Keratinocyte (primary cell): ENCODE results near the gene KLK15. TPM values are rescaled to one million over a fixed set of nuclear protein-coding genes. Genes with fewer than 3 reads are reported as not detected.

Source experiments
- DNase-seq: peaks from one replicate; pipeline ENCODE4 v3.0.0-alpha.2; 2011; ENCODE audit warnings: low read depth, missing footprints, low spot score
- FAIRE-seq: peaks from 2 replicates; lab custom pipeline; 2011; peaks lifted over from hg19 to GRCh38; lab: Jason Lieb, UNC
- H2AFZ ChIP-seq: 2 replicates; pipeline ENCODE4 v1.6.0; 2012; ENCODE audit warnings: low read length, control low read depth, inconsistent platforms; ENCODE audit not compliant: control insufficient read depth
- H3K27ac ChIP-seq: 2 replicates; pipeline ENCODE4 v1.5.1; 2011; ENCODE audit warnings: low read length; ENCODE audit not compliant: control insufficient read depth, insufficient read depth
- H3K27me3 ChIP-seq: 3 replicates; pipeline ENCODE4 v1.6.0; 2011; ENCODE audit warnings: low read length; ENCODE audit not compliant: control insufficient read depth, insufficient read depth; ENCODE audit errors: extremely low read depth
- H3K36me3 ChIP-seq, 2 experiments: 2 replicates in 1 of 2; 3 replicates in 1 of 2; pipeline ENCODE4 v1.5.1; 2011; ENCODE audit warnings: low read length in 2 of 2, mild to moderate bottlenecking in 1 of 2; ENCODE audit not compliant: control insufficient read depth in 2 of 2, insufficient read depth in 2 of 2; ENCODE audit errors: extremely low read depth in 1 of 2
- H3K4me1 ChIP-seq: 3 replicates; pipeline ENCODE4 v1.5.1; 2011; ENCODE audit warnings: low read length; ENCODE audit not compliant: control insufficient read depth, insufficient read depth; ENCODE audit errors: extremely low read depth
- H3K4me2 ChIP-seq: 3 replicates; pipeline ENCODE4 v1.6.0; 2011; ENCODE audit warnings: low read depth, low read length; ENCODE audit not compliant: control insufficient read depth, insufficient read depth; ENCODE audit errors: extremely low read depth
- H3K4me3 ChIP-seq, 3 experiments: fragments of 200-600 bp in 1 of 3; sonication (generic) in 1 of 3; 2 replicates in 2 of 3; 3 replicates in 1 of 3; pipeline ENCODE4 v1.5.1; 2011 to 2016; ENCODE audit warnings: low read length in 3 of 3, mild to moderate bottlenecking in 3 of 3, control low read depth in 2 of 3, inconsistent platforms in 1 of 3, low read depth in 1 of 3, mixed read lengths in 1 of 3, mixed run types in 1 of 3, moderate library complexity in 1 of 3; ENCODE audit not compliant: control insufficient read depth in 2 of 3, insufficient read depth in 2 of 3; ENCODE audit errors: extremely low read depth in 1 of 3
- H3K79me2 ChIP-seq: 2 replicates; pipeline ENCODE4 v1.6.0; 2012; ENCODE audit warnings: low read length; ENCODE audit not compliant: control insufficient read depth, insufficient read depth
- H3K9ac ChIP-seq: 3 replicates; pipeline ENCODE4 v1.6.0; 2011; ENCODE audit warnings: low read length; ENCODE audit not compliant: control insufficient read depth, insufficient read depth; ENCODE audit errors: extremely low read depth
- H3K9me1 ChIP-seq: 3 replicates; pipeline ENCODE4 v1.6.0; 2011; ENCODE audit warnings: low read length; ENCODE audit not compliant: control insufficient read depth, insufficient read depth; ENCODE audit errors: extremely low read depth
- H3K9me3 ChIP-seq: 2 replicates; pipeline ENCODE4 v1.5.1; 2012; ENCODE audit warnings: low read depth, low read length; ENCODE audit not compliant: control insufficient read depth
- H4K20me1 ChIP-seq: 3 replicates; pipeline ENCODE4 v1.6.0; 2011; ENCODE audit warnings: low read length; ENCODE audit not compliant: control insufficient read depth, insufficient read depth; ENCODE audit errors: extremely low read depth
- EZH2 ChIP-seq: IDR thresholded peaks from one replicate; pipeline ENCODE4 v1.6.1; 2012; ENCODE audit warnings: inconsistent platforms, mild to moderate bottlenecking, low read length, moderate library complexity
- dilution Hi-C: fragments of 300-500 bp; cut with MboI; formaldehyde crosslinking; loops from one replicate; pipeline ENCODE4 v1.7.0; 2020; ENCODE audit warnings: low sequenced_read_pairs; ENCODE audit not compliant: extremely low pct_ligation_motif_present
- polyA plus RNA-seq, 5 experiments: library from polyadenylated mRNA; depleted of rRNA in 3 of 5; stranded (reverse) in 3 of 5; stranded (forward) in 1 of 5; unstranded in 1 of 5; fragments of >200 nt; gene quantifications; 1 replicate in 1 of 5; 2 replicates in 3 of 5; 3 replicates in 1 of 5; pipeline versions ENCODE4 v1.2.1 to v1.2.3, GENCODE V29; 2011 to 2012; ENCODE audit warnings: missing spikeins in 2 of 5, low read depth in 1 of 5, low replicate concordance in 1 of 5
- TF ChIP-seq, protein P1 (sequence below), 3 experiments: IDR thresholded peaks in 1 of 3; conservative IDR thresholded peaks in 1 of 3; optimal IDR thresholded peaks in 1 of 3; 2 replicates in 2 of 3; 3 replicates in 1 of 3; pipeline versions ENCODE3 to v1.5.1; 2011; ENCODE audit warnings: low read length in 3 of 3, mild to moderate bottlenecking in 3 of 3, moderate library complexity in 2 of 3, control low read depth in 1 of 3, inconsistent platforms in 1 of 3; ENCODE audit not compliant: insufficient read depth in 2 of 3; ENCODE audit errors: extremely low read depth in 1 of 3

Gene KLK15
- polyA plus RNA-seq, 1 donor (not counting 4 experiments of a cell fraction or from before 2014, with no cell fraction given) = not detected

DNA sequence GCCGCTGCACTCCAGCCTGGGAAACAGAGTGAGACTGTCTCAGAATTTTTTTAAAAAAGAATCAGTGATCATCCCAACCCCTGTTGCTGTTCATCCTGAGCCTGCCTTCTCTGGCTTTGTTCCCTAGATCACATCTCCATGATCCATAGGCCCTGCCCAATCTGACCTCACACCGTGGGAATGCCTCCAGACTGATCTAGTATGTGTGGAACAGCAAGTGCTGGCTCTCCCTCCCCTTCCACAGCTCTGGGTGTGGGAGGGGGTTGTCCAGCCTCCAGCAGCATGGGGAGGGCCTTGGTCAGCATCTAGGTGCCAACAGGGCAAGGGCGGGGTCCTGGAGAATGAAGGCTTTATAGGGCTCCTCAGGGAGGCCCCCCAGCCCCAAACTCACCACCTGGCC lies 39.7 kb upstream of the KLK15 start, which contains the start of gene KLK2:
Gene KLK2 (plus strand): TSS at position 384 of the 400 bp plus-strand sequence. CDS start 35 bp downstream, outside the sequence.
- FAIRE-seq (no peak), DNase-seq (no peak)
- Histone ChIP-seq H2AFZ (no peak within 1 kb of the TSS), H3K9me1 (no peaks in the 10 kb centered on the region), H3K4me2 (no peak within 1 kb of the TSS), H3K27me3 (peaks cover 31% of the 10 kb centered on the region), H3K9ac (no peak within 1 kb of the TSS), H3K4me3 (no peak within 1 kb of the TSS), H3K27ac (no peak within 1 kb of the TSS), H3K4me1 (no peaks in the 10 kb centered on the region), H4K20me1 (no peaks in the 10 kb centered on the region), H3K36me3 (no peaks in the 10 kb centered on the region), H3K9me3 (no peaks in the 10 kb centered on the region), H3K79me2 (no peaks in the 10 kb centered on the region)
- dilution Hi-C loops = no loop called here
- TF ChIP-seq, protein P1, sequence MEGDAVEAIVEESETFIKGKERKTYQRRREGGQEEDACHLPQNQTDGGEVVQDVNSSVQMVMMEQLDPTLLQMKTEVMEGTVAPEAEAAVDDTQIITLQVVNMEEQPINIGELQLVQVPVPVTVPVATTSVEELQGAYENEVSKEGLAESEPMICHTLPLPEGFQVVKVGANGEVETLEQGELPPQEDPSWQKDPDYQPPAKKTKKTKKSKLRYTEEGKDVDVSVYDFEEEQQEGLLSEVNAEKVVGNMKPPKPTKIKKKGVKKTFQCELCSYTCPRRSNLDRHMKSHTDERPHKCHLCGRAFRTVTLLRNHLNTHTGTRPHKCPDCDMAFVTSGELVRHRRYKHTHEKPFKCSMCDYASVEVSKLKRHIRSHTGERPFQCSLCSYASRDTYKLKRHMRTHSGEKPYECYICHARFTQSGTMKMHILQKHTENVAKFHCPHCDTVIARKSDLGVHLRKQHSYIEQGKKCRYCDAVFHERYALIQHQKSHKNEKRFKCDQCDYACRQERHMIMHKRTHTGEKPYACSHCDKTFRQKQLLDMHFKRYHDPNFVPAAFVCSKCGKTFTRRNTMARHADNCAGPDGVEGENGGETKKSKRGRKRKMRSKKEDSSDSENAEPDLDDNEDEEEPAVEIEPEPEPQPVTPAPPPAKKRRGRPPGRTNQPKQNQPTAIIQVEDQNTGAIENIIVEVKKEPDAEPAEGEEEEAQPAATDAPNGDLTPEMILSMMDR (optimal IDR thresholded peaks at IDR 0.05 in 1 of 3, IDR thresholded peaks at IDR 0.05 in 1 of 3, conservative IDR thresholded peaks at IDR 0.05 in 1 of 3; ENCODE audit: extremely low read depth in 1 of 3, insufficient read depth in 2 of 3, low read length in 3 of 3) = no peak
- TF ChIP-seq EZH2 = no peak

DNA sequence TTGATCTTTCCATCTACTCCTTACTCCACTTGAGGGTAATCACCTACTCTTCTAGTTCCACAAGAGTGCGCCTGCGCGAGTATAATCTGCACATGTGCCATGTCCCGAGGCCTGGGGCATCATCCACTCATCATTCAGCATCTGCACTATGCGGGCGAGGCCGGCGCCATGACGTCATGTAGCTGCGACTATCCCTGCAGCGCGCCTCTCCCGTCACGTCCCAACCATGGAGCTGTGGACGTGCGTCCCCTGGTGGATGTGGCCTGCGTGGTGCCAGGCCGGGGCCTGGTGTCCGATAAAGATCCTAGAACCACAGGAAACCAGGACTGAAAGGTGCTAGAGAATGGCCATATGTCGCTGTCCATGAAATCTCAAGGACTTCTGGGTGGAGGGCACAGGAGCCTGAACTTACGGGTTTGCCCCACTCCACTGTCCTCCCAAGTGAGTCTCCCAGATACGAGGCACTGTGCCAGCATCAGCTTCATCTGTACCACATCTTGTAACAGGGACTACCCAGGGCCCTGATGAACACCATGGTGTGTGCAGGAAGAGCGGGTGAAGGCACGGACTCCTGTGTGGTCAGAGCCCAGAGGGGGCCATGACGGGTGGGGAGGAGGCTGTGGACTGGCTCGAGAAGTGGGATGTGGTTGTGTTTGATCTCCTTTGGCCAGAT lies 37.2 kb upstream of the KLK15 start:
- FAIRE-seq (no peak), DNase-seq (no peak)
- Histone ChIP-seq H2AFZ (no peak overlapping the region), H3K27ac (no peak overlapping the region), H3K4me1 (no peaks in the 10 kb centered on the region), H4K20me1 (no peaks in the 10 kb centered on the region), H3K9me1 (no peaks in the 10 kb centered on the region), H3K4me2 (no peak overlapping the region), H3K79me2 (no peaks in the 10 kb centered on the region), H3K9me3 (no peaks in the 10 kb centered on the region), H3K27me3 (peaks cover 31% of the 10 kb centered on the region), H3K9ac (no peak overlapping the region), H3K36me3 (no peaks in the 10 kb centered on the region), H3K4me3 (no peak overlapping the region)
- TF ChIP-seq, protein P1 (optimal IDR thresholded peaks at IDR 0.05 in 1 of 3, IDR thresholded peaks at IDR 0.05 in 1 of 3, conservative IDR thresholded peaks at IDR 0.05 in 1 of 3; ENCODE audit: extremely low read depth in 1 of 3, insufficient read depth in 2 of 3, low read length in 3 of 3) = peak in 2 of 3 experiments; percentile 10 to 44
- TF ChIP-seq EZH2 = no peak
- dilution Hi-C loops = no loop called here
